ENCODE data around the gene AARS1.
A peak's percentile ranks its signal among the peaks of the same experiment; 100 is the strongest.
"Not testable (repeated sequence)": the region's sequence is repeated elsewhere in the genome, so short reads cannot be mapped to it uniquely, and the experiment has no call there.

The AARS1 gene

DNA sequence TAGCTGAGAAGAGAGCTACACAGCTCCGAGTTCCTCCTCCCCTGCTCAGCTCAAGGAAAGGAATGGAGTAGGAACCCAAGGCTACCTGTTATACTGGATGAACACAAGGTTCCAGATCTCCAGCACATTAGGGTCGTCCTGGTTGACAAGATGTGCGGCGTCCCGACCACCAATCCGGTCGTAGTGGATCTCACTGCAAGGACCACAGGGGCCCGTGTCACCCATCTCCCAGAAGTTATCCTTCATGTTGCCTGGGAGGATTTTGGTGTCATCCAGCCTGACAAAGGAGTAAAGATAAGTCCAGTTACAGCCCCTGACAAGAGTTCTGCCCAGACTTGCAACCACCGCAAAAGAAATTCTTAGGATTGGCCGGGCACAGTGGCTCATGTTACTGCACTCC lies 17.6 kb downstream of the AARS1 start:
- DNase-seq (ENCODE audit: low spot score): no peak

DNA sequence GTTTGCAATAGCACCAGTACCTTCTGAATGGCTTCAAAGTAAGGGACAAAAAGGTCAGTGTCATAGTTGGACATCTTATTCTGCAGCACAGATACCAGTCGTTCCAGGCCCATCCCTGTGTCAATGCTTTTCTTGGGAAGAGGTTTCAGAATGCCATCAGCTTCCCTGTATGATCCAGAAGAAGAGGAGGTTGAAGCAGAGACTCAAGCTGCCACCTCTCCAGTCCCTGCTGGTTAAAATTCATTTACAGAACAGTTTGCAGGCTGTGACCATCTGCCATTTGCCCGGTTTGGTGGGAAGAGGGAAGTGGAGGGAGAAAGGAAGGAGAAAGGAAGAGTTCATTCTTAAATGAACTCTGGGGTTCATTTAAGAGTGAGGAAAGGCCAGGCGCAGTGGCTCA lies 19.1 kb downstream of the AARS1 start:
- DNase-seq (ENCODE audit: low spot score): no peak

DNA sequence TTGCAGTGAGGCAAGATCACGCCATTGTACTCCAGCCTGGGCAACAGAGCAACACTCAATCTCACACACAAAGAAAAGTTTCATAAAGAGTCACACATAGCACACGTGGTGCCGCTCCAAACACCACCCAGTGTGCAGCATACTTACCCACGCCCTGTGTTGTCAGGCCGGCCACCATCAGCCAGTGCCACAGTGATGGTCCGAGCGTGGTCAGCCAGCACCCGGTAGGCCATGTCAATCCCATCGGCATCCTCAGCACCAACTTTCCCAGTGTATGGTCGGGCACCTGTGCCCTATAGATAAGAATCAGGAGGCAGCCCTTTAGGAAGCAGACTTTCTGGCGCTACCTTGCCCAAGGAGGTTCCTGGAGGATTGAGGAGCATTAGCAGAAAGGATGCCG lies 19.8 kb downstream of the AARS1 start:
- DNase-seq (ENCODE audit: low spot score): no peak

DNA sequence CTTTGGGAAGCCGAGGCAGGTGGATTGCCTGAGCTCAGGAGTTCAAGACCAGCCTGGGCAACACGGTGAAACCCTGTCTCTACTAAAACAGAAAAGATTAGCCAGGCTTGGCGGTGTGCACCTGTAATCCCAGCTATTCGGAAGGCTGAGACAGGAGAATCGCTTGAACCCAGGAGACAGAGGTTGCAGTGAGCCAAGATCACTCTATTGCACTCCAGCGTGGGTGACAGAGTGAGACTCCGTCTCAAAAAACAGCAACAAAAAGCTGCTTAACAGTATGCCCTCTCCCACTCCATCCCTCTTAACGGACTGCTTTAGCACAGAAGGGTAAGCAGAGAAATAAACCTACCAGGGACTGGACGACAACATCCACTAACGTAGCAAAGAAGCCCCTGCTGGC lies 21.4 kb downstream of the AARS1 start:
- DNase-seq (ENCODE audit: low spot score): not testable (repeated sequence)

DNA sequence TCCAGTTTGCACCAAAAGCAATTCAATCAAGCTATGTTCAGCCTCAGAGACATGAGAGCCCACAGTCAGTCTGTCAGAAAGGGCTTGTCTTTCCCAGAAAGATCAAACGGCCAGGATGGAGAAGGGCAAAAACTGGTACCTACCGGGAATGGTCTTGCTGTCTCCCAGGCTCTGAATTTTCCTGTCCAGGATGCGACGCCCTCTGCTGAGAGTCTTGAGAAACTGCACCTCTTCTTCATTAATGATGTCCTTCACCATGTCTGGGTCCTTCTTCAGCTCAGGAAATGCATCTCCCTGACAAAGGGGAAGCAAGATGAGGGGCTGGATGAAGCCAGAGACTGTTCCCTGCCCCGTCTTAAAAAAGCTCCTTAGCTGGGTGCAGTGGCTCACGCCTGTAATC lies 21.8 kb downstream of the AARS1 start:
- DNase-seq (ENCODE audit: low spot score): peak; percentile 72

DNA sequence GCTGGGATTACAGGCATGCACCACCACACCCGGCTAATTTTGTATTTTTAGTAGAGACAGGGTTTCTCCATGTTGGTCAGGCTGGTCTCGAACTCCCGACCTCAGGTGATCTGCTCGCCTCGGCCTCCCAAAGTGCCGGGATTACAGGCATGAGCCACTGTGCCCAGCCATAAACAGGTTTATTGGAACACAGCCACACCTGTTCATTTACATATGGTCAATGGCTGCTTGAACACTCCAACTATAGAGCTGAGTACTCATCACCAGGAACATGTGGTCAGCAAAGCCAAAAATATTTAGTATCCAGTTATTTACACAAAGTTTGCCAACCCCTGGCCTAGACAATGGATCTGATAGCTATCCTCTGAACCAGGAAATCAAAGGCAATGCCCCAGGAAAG lies 29.4 kb downstream of the AARS1 start:
- DNase-seq (ENCODE audit: low spot score): not testable (repeated sequence)

DNA sequence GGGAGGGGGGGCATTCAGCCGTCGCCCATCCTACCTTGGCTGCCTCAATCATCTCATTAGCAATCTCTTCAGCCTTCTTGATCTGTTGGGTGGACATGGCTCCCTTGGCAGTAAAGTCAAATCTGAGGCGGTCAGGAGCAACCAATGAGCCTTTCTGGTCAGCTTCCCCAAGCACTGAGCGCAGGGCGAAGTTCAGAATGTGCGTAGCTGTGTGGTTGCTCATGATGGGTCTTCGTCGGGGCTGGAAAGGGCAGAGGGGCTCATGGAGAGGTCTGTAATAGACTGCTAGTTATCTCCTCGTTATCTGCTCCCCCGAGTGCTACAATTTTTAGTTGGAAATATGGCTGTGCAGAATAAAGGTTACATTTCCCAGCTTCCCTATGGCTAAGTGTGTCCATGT lies 30.4 kb downstream of the AARS1 start:
- DNase-seq (ENCODE audit: low spot score): no peak

DNA sequence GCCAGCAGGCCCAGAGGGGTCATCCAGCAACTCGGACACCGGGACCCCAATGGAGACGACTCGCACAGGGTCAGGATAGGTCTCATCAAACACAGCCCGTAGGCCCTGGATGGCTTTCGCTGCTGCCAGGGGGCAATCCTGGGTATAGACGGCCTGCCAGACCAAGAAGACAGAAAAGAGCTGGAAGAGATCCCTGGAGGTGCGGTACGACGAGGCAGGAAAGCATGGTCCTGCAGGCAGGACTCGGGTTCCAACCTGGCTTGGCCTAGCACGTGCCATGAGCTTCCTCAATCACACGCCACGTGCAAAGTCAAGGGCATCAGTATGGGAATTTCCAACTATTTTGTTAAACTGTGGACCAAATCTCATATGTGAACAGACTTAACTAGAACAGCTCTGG lies 31.2 kb downstream of the AARS1 start:
- no peak for DNase-seq (ENCODE audit: low spot score)

DNA sequence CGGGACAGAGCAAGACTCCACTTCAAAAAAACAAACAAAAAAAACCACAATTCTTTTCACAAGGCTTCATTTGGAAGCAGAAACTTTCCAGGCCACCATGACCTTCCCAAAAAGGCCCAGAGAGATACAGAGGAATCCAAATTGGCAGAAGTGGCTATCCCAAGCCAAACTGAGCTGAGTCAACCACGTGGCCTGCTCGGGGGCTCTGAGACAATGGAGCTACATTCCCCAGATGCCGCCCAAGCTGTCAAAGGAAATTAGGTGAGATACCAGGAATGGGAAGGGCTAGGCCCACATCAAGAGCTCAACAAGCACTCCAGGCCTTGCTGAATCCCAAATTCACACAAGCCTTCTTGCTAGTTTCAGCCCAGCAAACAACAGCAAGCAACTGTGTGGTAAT lies 31.9 kb downstream of the AARS1 start:
- DNase-seq (ENCODE audit: low spot score): no peak

DNA sequence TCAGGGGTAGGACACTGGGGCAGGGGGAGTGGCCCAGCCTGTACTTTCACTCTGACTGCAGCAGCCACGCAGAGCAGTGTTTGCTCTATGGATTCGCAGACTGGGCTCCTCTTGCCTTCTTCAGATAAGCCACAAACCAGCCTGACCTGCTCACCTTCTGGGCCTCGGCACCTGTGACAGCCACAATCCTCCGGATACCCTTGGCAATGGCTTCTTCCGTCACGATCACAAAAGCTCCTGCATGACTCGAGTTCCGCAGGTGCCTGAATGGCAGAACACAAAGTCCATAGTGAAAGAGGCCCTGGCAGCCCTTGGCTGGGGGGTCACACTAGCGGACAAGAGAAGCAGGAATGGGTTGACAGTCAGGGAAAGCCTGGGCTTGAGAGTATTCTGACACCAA lies 33.7 kb downstream of the AARS1 start:
- no peak for DNase-seq (ENCODE audit: low spot score)

DNA sequence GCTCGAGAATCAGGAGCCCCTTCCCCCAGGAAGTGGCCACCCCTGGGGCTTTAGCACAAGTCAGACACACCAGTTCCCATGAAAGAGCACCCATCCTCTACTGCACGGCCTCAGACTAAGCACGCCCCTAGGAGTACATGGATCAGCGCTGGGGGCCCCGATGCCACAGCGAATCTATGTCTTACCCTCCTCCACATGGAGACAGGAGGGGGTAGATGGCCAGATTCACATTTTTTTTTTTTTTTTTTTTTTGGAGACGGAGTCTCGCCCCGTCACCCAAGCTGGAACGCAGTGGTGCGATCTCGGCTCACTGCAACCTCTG lies 34.4 kb downstream of the AARS1 start:
- no peak for DNase-seq (ENCODE audit: low spot score)

DNA sequence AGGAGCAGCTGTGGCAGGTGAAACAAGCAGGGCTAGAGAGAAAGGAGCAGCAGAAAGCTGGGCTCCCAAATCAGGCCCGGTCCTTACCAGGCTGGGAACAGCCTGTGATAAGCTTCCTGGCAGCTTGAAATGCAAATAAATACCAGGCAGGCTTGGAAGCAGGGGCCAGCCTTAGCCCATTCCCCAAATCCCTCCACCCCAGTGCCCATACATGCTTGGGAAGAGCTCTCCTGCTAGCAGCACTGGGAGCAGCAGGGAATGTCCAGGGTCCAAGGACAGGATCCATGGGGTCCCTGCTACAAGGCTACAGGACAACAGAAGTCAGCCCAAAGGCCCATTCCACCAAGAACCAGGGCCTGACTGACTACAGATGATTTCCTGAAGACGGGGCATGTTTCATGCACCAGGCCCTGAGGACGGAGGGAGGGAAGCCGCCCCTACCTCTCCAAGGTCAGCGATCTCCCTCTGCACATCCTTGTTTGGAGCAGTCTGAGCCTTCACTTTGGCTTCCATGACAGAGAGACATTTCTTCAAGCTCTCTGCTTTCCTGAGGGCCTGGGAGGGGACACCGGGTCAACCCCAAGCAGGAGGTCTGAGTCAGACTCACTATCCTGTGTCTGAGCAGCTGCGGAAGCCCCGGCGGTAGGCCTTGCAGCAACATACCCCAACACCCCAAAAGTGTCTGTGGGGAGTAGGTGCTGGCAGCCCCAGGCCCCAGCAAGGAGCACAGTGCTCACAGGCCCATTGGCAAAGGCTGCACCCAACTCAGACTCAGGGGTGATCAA lies 34.9 kb downstream of the AARS1 start:
- DNase-seq (ENCODE audit: low spot score): no peak

DNA sequence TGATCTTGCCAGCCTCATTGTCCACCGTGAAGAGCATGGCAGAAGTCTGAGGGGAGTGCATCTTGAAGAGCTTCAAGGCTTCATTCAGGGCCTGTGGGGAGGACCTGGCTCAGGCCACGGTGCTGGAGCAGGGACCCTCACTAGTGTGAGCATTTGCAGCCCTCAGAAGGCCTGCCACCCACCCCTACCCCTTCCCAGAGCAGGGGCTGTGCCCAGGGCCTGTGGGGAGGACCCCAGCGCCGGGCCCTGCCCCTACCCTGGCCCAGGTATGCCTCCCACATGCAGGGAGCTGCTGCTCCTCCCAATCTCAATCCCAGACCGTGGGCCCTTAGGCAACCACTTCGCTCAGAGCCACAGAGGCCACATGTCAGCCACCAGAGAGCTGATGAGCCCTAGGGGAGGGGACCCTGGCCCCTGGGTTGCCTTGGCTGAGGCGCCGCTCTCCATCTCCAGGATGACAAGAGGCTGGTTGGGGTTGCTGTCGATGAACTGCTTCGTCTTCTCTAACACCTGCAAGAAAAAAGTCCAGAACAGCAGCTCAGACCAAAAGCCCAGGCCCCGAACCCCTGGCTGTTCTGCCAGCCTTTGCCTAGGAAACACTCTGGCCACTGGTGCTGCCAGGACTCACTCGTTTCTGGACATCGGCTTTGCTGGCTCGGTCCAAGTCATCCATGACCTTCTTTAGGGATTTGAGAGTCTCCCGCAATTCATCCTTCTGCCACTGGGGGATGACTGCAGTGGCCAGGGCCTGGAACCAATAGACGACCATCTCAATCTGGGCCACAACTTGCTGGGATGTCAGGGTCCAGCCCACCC lies 35.8 kb downstream of the AARS1 start:
- peak; percentile 63 for DNase-seq (ENCODE audit: low spot score)

DNA sequence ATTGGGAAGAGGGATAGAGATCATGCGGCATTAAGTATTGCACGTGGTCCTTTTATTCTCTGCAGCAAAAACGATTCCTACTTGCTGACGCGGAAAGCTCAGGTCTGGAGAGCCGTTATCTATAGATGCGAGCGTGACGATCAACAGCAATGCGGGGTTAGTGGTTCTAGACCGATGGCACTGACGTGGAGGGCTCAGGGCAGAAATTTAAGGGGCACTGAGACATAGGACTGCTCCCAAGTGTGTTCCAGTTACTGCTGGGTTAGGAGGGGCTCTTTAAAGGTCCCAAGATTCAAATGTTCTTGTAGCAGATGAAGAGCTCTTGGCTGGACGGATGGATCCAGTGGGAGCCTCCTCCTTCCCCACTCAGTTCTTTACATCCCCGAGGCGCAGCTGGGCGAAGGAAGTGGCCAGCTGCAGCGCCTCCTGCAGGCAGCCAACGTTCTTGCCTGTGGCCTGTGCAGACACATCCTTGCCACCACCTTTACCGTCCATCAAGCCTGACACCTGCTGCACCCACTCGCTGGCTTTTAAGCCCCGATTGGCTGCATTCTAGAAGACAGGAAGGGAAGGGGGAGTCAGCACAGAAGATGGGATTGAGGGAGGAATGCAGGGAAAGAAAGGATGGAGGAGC lies 36.8 kb downstream of the AARS1 start:
- peak; percentile 68 for DNase-seq (ENCODE audit: low spot score)

DNA sequence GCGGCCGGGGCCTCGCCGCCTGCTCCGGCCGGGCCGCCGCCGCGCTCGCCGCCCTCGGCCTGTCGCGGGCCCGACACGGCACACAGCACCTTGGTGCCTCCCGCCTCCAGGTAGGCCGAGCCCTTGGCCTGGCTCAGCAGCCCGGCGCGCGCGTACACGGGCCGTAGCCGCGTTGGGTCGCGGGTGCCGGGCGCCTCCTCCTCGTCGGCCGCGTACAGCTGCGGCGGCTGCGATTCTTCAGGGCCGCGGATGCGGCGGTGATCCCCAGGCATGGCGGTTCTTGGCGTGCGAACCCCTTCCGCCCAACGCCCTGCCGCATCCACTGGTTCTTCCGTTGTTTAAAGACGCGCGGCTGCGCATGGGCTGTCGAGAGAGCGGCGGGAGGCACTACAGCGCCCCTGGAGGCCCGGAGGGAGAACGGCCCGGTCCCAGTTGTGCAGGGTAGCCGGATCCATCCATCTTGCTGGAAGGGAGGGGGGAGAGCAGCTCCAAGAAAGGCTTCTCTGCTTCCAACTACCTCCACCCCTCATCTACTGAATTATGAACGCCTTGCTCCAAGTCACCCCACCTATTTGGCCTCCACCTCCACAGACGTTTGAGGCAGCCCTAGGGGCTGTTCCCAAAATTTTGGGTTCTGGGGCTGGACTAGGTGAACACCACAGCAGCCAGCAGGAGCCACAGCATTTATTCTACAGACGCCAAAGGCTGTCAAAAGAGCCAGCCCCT lies 37.5 kb downstream of the AARS1 start, which contains the start of gene EXOSC6:
Gene EXOSC6, minus strand, starts transcription at position 312 of the 726 bp plus-strand sequence. Its CDS starts 40 bp downstream, at position 272.
- DNase-seq (ENCODE audit: low spot score): peak; percentile 97

DNA sequence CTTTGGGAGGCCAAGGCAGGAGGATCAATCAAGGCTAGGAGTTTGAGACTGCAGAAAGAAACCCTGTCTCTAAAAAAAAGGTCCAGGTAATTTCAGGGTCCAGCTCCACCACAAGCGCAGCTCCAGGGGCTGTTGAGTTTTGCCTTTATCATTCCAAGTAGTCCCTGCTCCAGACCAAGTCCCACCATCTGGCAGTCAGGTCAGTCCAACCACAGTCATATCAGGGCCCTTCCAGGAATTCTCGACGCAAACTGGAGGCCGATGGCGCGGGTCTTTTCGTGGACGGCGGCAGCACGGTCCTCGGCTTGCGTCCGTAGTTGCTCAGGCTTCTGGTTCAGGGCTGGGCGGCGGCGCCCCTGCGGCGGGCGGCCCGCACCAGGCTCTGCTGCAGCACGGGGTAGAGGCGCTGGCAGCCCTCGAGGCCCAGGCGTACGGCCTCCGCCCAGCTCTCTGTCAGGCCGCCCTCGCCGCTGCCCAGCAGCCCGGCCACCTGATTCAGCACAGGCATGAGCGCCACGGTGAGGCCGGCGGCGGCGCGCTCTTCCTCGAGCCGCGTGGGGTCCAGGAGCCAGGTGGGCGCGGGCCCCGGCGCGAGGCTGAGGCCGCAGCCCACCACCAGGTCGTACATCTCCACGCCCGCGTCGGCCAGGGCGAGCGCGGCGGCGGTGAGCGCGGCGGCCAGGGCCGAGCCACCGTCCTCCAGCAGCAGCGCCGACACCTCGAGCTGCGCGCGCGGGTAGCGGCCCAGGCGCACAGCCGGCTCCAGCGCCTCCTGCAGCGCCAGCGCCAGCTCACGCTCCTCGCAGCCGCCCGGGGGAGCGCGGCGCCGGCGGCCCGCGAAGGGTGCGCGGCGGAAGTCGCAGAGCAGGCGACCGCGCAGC lies 38.3 kb downstream of the AARS1 start:
- DNase-seq (ENCODE audit: low spot score): peak; percentile 79

DNA sequence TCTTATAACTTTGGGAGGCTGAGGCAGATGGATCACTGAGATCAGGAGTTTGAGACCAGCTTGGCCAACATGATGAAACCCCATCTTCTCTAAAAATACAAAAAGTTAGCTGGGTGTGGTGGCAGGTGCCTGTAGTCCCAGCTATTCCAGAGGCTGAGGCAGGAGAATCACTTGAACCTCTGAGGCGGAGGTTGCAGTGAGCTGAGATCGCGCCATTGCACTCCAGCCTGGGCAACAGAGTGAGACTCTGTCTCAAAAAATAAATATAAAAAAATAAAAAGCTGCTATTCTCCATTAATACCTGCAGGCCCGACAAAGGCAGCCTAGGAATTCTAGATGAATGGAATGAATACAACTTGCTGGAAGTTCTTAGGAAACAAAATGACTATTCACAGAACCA lies 39.6 kb downstream of the AARS1 start:
- not testable (repeated sequence) for DNase-seq (ENCODE audit: low spot score)

DNA sequence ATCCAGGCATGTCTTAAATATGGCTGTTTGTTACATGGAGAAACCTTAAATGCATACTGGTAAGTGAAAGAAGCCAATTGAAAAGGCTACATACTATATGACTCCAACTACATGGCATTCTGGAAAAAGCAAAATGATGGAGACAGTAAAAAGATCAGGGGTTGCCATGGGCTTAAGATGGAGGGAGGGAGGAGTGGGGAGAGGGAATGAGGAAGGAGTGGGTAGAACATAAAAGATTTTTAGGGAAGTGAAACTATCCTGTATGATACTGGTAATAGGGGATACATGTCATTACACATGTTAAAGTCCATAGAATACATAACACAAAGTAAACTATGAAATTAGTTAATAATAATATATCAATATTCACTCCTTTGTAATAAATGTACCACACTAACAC lies 50.5 kb downstream of the AARS1 start:
- DNase-seq (ENCODE audit: low spot score): not testable (repeated sequence)

DNA sequence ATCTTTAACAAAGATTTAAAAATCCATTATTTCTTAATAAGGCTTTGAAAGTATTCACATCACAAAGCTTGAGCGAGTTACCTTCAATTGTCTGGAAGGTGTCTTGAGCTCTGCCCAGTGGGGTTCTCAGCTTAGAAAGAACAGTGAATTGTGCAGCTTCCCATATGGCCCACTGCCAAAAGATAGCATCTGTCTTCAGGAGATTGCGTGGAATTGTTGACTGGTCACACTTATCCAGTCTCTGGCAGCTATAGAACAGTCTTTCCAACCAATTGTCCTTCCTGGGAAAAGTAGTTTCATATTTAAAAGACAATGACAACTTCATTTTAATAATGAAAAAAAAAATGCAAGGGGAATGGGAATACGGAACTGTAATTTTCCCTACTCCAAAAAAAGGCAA lies 57.5 kb downstream of the AARS1 start:
- not testable (repeated sequence) for DNase-seq (ENCODE audit: low spot score)

DNA sequence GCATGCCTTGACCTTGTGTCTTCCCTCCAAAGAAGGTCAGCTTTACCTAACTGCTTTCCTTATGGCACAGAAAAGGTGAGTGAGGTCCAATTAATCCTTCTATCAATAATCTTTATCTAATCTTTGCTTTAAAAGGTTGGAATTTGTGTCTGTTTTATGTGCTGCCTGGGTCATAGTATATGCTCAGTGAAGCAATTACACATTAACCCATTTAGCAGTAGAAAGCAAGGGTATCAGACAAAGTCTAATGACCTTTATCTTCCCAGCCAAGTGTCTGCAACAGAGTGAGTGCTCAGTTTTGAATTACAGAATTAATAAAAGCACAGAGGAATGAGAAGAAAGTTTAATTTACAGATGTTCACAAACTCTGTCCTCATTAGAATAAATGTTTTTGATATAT lies 63.3 kb downstream of the AARS1 start:
- not testable (repeated sequence) for DNase-seq (ENCODE audit: low spot score)

DNA sequence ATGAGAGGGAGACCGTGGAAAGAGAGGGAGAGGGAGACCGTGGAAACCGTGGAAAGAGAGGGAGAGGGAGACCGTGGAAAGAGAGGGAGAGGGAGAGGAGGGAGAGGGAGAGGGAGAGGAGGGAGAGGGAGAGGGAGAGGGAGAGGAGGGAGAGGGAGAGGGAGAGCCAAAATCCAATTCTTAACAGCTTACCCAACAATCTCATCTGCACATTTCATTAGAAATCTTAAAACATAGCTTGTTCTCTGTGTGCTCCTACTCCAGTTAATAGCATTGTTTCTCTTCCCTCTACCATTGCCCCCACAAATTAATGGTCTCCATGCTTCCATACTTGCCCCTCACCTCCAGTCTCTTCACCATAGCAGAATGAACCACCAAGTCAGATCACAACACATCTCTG lies 63.9 kb downstream of the AARS1 start:
- DNase-seq (ENCODE audit: low spot score): not testable (repeated sequence)

Measured in HuH-7 (cell line).